Measurements from ENCODE around the gene LAPTM4A. TPM values are rescaled to one million over a fixed set of nuclear protein-coding genes. Genes with fewer than 3 reads are reported as not detected.
"Not testable (repeated sequence)": the region's sequence is repeated elsewhere in the genome, so short reads cannot be mapped to it uniquely, and the experiment has no call there.

LAPTM4A gene
- total RNA-seq, 1 donor from 2014 or later = 241 TPM

GRCh38 chr2:20091305-20091991, 40.0 kb upstream of the LAPTM4A start:
- DNase-seq (ENCODE audit: low spot score, unreplicated experiment) = no peak
- Mint-ChIP-seq H3K36me3 (ENCODE audit: insufficient read depth) (no peaks in the 10 kb centered on the region), H3K27me3 (peaks cover 7% of the 10 kb centered on the region), H3K4me3 (ENCODE audit: low read depth) (no peak overlapping the region), H3K9me3 (ENCODE audit: low read depth) (no peaks in the 10 kb centered on the region), H3K4me1 (ENCODE audit: low read depth) (peaks cover 16% of the 10 kb centered on the region), H3K27ac (peak overlapping the region; percentile 38)
- no peak for TF ChIP-seq CTCF (IDR thresholded peaks at IDR 0.05; ENCODE audit: unreplicated experiment)

- Mint-ChIP-seq H3K27me3 (peaks cover 4% of the 10 kb centered on the region), H3K36me3 (ENCODE audit: insufficient read depth) (no peaks in the 10 kb centered on the region), H3K4me1 (ENCODE audit: low read depth) (peaks cover 16% of the 10 kb centered on the region), H3K9me3 (ENCODE audit: low read depth) (no peaks in the 10 kb centered on the region), H3K27ac (no peak overlapping the region), H3K4me3 (ENCODE audit: low read depth) (no peak overlapping the region)
- TF ChIP-seq CTCF (IDR thresholded peaks at IDR 0.05; ENCODE audit: unreplicated experiment) = no peak
- no peak for DNase-seq (ENCODE audit: low spot score, unreplicated experiment)
These were observed 38.5 kb upstream of the LAPTM4A start for GRCh38 chr2:20089715-20090464.

DNA sequence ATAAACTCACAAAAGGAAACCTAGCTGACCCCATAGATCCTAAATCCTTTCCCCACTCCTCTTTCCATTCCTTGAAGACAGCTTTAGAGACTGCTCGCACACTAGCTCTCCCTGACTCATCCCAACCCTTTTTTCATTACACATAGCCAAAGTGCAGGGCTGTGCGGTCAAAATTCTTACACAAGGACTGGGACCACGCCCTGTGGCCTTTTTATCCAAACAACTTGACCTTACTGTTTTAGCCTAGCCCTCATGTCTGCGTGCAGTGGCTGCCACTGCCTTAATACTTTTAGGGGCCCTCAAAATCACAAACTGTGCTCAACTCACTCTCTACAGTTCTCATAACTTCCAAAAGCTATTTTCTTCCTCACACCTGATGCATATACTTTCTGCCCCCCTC, 34.5 kb upstream of the LAPTM4A start:
- not testable (repeated sequence) for H3K4me1 Mint-ChIP-seq (ENCODE audit: low read depth); H3K36me3 Mint-ChIP-seq (ENCODE audit: insufficient read depth); DNase-seq (ENCODE audit: low spot score, unreplicated experiment); H3K9me3 Mint-ChIP-seq (ENCODE audit: low read depth); H3K27me3 Mint-ChIP-seq; H3K4me3 Mint-ChIP-seq (ENCODE audit: low read depth); H3K27ac Mint-ChIP-seq

- not testable (repeated sequence) for H3K36me3 Mint-ChIP-seq (ENCODE audit: insufficient read depth)
These were observed 31.4 kb upstream of the LAPTM4A start for GRCh38 chr2:20082812-20083211.

DNA sequence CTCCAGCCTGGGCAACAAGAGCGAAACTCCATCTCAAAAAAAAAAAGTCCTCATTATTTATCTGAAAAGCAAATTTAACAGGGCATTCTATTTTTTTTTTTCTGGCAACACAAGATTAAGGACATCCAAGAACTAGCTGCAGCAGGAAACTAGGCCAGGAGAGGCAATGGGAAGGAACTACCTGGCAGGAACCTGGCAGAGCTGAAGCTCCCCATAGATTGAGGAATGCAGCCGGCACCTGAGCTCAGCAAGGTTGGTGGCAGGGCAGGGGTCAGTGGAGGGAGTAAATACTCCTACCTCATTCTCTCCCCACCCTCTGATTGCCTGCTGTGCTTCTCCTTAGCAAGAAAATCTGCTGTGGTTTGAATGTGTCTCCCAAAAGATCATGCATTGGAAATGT, 30.4 kb upstream of the LAPTM4A start:
- Mint-ChIP-seq H3K4me3 (ENCODE audit: low read depth) (no peak overlapping the region), H3K9me3 (ENCODE audit: low read depth) (no peaks in the 10 kb centered on the region), H3K27ac (no peak overlapping the region), H3K36me3 (ENCODE audit: insufficient read depth) (peaks cover 3% of the 10 kb centered on the region), H3K4me1 (ENCODE audit: low read depth) (peaks cover 2% of the 10 kb centered on the region), H3K27me3 (no peaks in the 10 kb centered on the region)
- no peak for TF ChIP-seq CTCF (IDR thresholded peaks at IDR 0.05; ENCODE audit: unreplicated experiment)
- no peak for DNase-seq (ENCODE audit: low spot score, unreplicated experiment)

More at GRCh38 chr2:20082812-20083211, 31.4 kb upstream of the LAPTM4A start:
- not testable (repeated sequence) for H3K4me3 Mint-ChIP-seq (ENCODE audit: low read depth); H3K4me1 Mint-ChIP-seq (ENCODE audit: low read depth); H3K27me3 Mint-ChIP-seq; H3K9me3 Mint-ChIP-seq (ENCODE audit: low read depth); DNase-seq (ENCODE audit: low spot score, unreplicated experiment); H3K27ac Mint-ChIP-seq

GRCh38 chr2:20080839-20081415, 29.5 kb upstream of the LAPTM4A start:
- H3K36me3 Mint-ChIP-seq (ENCODE audit: insufficient read depth) = peaks cover 3% of the 10 kb centered on the region
- H3K9me3 Mint-ChIP-seq (ENCODE audit: low read depth) = no peaks in the 10 kb centered on the region
- no peak for TF ChIP-seq CTCF (IDR thresholded peaks at IDR 0.05; ENCODE audit: unreplicated experiment)
- no peak overlapping the region for H3K4me3 Mint-ChIP-seq (ENCODE audit: low read depth)
- no peak for DNase-seq (ENCODE audit: low spot score, unreplicated experiment)
- no peaks in the 10 kb centered on the region for H3K27me3 Mint-ChIP-seq
- H3K27ac Mint-ChIP-seq = no peak overlapping the region
- peaks cover 2% of the 10 kb centered on the region for H3K4me1 Mint-ChIP-seq (ENCODE audit: low read depth)
